KMS-11 (cell line): ENCODE data around the gene SUSD6.

Experiments
- H2AFZ ChIP-seq: fragments of 200-600 bp; sonication (generic); 2 replicates; pipeline ENCODE4 v1.6.1; 2016; ENCODE audit warnings: antibody characterized with exemption, mixed run types, low read depth
- H3K27ac ChIP-seq: fragments of 200-600 bp; sonication (generic); 2 replicates; pipeline ENCODE4 v1.6.1; 2016; ENCODE audit warnings: mild to moderate bottlenecking, mixed run types
- H3K27me3 ChIP-seq: fragments of 200-600 bp; sonication (generic); 2 replicates; pipeline ENCODE4 v1.6.1; 2017; ENCODE audit warnings: mild to moderate bottlenecking, low read depth, mixed run types, moderate library complexity; ENCODE audit not compliant: insufficient read depth
- H3K36me3 ChIP-seq: fragments of 200-600 bp; sonication (generic); 2 replicates; pipeline ENCODE4 v1.6.1; 2017; ENCODE audit warnings: mild to moderate bottlenecking, mixed run types; ENCODE audit not compliant: insufficient read depth
- H3K4me1 ChIP-seq: fragments of 200-600 bp; sonication (generic); 2 replicates; pipeline ENCODE4 v1.6.1; 2016; ENCODE audit warnings: mild to moderate bottlenecking, low read depth, mixed run types; ENCODE audit not compliant: poor library complexity, severe bottlenecking
- H3K4me2 ChIP-seq: fragments of 200-600 bp; sonication (generic); 2 replicates; pipeline ENCODE4 v1.7.0; 2016; ENCODE audit warnings: mild to moderate bottlenecking, mixed run types
- H3K4me3 ChIP-seq: fragments of 200-600 bp; sonication (generic); IDR thresholded peaks from 2 replicates; pipeline ENCODE4 v1.6.1; 2017; ENCODE audit warnings: low read depth, low read length, mixed read lengths; ENCODE audit not compliant: insufficient read depth
- H3K79me2 ChIP-seq: fragments of 200-600 bp; sonication (generic); 2 replicates; pipeline ENCODE4 v1.6.1; 2016; ENCODE audit warnings: low read depth, mixed run types; ENCODE audit not compliant: insufficient read depth
- H3K9ac ChIP-seq: fragments of 200-600 bp; sonication (generic); 2 replicates; pipeline ENCODE4 v1.6.1; 2016; ENCODE audit warnings: mild to moderate bottlenecking, mixed run types
- H4K20me1 ChIP-seq: fragments of 200-600 bp; sonication (generic); 2 replicates; pipeline ENCODE4 v1.6.1; 2016; ENCODE audit warnings: mild to moderate bottlenecking, mixed run types; ENCODE audit not compliant: insufficient read depth
- CTCF ChIP-seq: fragments of 200-600 bp; sonication (generic); conservative IDR thresholded peaks from 2 replicates; pipeline ENCODE4 v1.6.1; 2017; ENCODE audit warnings: low read depth, mild to moderate bottlenecking, antibody characterized with exemption, low read length, moderate library complexity, mixed read lengths

SUSD6 gene

GRCh38 chr14:69688299-69688649 is 76.9 kb downstream of the SUSD6 start:
- Histone ChIP-seq H3K4me2 (no peak overlapping the region), H2AFZ (no peak overlapping the region), H3K27me3 (no peaks in the 10 kb centered on the region), H3K4me1 (no peaks in the 10 kb centered on the region), H3K79me2 (no peaks in the 10 kb centered on the region), H3K36me3 (no peaks in the 10 kb centered on the region), H3K27ac (no peak overlapping the region), H4K20me1 (no peaks in the 10 kb centered on the region), H3K9ac (no peak overlapping the region), H3K4me3 (no peak overlapping the region)
- TF ChIP-seq CTCF, result no peak

- Histone ChIP-seq H3K4me1 (peaks cover 17% of the 10 kb centered on the region), H3K27me3 (no peaks in the 10 kb centered on the region), H4K20me1 (no peaks in the 10 kb centered on the region), H3K9ac (no peak overlapping the region), H2AFZ (no peak overlapping the region), H3K27ac (no peak overlapping the region), H3K36me3 (no peaks in the 10 kb centered on the region), H3K4me3 (no peak overlapping the region), H3K4me2 (no peak overlapping the region), H3K79me2 (no peaks in the 10 kb centered on the region)
- no peak for TF ChIP-seq CTCF
Measured at GRCh38 chr14:69690042-69690441, 78.6 kb downstream of the SUSD6 start.

GRCh38 chr14:69692594-69692993 is 81.2 kb downstream of the SUSD6 start:
- H3K79me2 ChIP-seq, result no peaks in the 10 kb centered on the region
- TF ChIP-seq CTCF, result no peak
- H3K4me1 ChIP-seq, result peaks cover 22% of the 10 kb centered on the region

GRCh38 chr14:69693145-69693544 is 81.7 kb downstream of the SUSD6 start:
- H3K27me3 ChIP-seq, result no peaks in the 10 kb centered on the region
- no peak overlapping the region for H3K9ac ChIP-seq
- peaks cover 22% of the 10 kb centered on the region for H3K4me1 ChIP-seq
- no peak for TF ChIP-seq CTCF
- no peak overlapping the region for H3K27ac ChIP-seq
- no peak overlapping the region for H3K4me3 ChIP-seq
- H3K79me2 ChIP-seq, result no peaks in the 10 kb centered on the region
- no peak overlapping the region for H3K4me2 ChIP-seq
- no peak overlapping the region for H2AFZ ChIP-seq
- no peaks in the 10 kb centered on the region for H4K20me1 ChIP-seq
- no peaks in the 10 kb centered on the region for H3K36me3 ChIP-seq

More at GRCh38 chr14:69692594-69692993, 81.2 kb downstream of the SUSD6 start:
- Histone ChIP-seq H3K27ac (no peak overlapping the region), H2AFZ (no peak overlapping the region), H3K4me2 (no peak overlapping the region), H3K27me3 (no peaks in the 10 kb centered on the region), H4K20me1 (no peaks in the 10 kb centered on the region), H3K9ac (no peak overlapping the region), H3K36me3 (no peaks in the 10 kb centered on the region), H3K4me3 (no peak overlapping the region)
